T-helper 2 cell treated with Interferon-gamma antibody and Interleukin-4, amounts not matched to agents 100 ng/mL and 5 ng/mL, for 36 hours (primary cell): ENCODE data around the gene OTULINL. TPM values are rescaled to one million over a fixed set of nuclear protein-coding genes. Genes with fewer than 3 reads are reported as not detected.
"Not testable (repeated sequence)": the region's sequence is repeated elsewhere in the genome, so short reads cannot be mapped to it uniquely, and the experiment has no call there.

Experiments used
- intact Hi-C: fragments of 100-400 bp; cut with micrococcal nuclease; formaldehyde crosslinking; loops from one replicate; pipeline ENCODE4 v1.15.1; 2023
- total RNA-seq: library from RNA; stranded (reverse); gene quantifications from 2 replicates; pipeline ENCODE4 v1.2.3, GENCODE V29; 2022

Gene OTULINL
- total RNA-seq, result 36.3 and 40.5 TPM in 2 replicates

DNA sequence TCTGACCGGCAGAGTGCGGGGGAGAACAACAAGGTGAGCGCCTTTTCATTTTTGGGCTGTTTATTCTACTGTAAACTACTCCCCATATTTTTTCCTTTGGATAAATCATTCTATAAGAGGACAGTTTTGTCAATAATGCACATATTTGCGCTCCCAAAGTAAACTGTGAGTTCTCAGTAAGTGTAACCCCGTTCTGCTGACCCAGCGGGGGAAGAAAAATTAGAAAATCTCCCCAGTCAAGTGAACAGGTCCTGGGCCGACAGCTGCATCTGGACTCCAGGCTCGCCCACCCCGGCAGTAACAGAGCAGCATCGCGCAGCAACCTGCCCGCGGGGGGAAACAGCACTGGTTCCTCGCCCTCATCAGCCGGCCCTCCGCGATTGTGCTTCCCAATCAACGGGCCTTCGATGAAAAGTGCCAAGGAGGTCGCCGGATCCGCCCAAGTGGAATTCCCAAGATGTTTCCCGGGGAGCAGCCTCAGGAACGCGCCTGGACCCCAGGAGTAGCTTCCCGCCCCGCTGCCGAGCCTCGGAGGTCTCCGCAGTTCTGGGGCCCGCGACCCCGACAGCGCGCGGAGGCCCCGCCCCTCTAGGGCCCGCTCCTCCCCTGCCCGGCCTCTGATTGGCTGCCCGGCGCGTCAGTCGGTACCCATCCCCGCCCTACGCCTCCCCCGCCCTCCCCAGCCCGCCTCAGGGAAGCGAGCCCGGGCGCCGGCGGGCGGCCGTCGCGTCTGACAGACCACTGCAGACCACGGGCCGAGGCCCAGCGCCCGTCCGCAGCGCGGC is at the start of gene OTULINL:
OTULINL (plus strand) TSS at position 687 of the 785 bp plus-strand sequence. CDS start 103 bp downstream, outside the sequence.
- intact Hi-C loops, result loop anchor here (1.0 to 10.0 kb wide), 4 partner anchors 14 to 1884 kb away; partner anchors contain the start of gene ZNF622

DNA sequence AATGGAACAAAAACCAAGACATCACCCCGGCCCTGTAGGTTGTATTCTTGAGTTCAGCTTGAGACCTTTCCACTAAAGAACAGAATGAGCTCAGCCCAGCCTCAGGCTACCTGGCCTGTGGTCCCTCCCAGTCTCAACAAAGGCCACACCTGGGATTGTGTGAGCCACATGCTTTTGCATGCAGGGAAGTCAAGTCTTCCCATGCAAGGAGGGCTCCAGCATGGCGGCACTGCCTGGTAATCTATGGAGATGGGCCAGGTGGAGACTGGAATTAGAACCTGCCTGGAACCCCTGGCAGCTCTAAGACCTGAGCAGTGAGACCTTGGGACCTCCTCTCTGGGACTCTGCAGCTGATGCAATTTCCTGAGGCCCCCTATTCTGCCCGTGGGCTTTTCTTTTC is 49.4 kb upstream of the OTULINL start:
- intact Hi-C loops, result no loop called here

DNA sequence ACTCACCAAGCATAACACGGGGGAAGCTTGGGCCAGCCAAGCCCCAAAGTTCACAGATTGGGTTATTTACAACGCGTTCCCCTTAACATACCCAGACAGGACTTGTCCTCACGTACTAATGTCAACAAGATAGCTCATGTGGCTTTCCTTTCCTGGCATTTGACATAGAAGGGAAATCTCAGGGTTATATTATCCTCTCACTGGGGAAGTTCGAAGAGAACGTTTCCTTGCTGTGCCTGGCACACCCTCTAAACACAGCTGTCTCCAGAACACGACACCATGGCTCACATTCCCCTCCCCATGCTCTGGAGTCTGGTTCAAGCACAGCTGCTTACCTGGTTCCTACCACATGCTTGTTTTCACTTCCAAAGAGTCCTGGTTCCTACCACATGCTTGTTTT is 46.8 kb upstream of the OTULINL start:
- intact Hi-C loops, result no loop called here

DNA sequence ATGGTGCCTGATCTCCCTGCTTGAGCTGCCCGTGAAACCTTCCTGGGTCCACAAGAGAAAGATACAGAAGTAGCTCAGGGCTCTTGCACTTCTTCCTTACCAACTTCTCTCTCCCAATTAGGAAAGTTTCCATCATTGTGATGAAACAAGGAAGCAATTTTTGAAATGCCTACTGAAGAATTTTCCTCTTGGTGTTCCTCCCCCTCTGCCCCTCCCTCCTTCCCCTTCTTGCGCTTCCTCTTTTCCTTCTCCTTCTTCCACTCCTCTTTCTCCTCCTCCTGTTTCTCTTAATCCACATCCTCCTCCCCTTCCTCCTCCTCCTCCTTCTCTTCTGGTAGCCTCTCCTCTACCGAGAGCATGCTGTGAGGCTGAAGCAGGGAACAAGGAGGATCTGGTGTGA is 36.3 kb upstream of the OTULINL start:
- intact Hi-C loops, result no loop called here

DNA sequence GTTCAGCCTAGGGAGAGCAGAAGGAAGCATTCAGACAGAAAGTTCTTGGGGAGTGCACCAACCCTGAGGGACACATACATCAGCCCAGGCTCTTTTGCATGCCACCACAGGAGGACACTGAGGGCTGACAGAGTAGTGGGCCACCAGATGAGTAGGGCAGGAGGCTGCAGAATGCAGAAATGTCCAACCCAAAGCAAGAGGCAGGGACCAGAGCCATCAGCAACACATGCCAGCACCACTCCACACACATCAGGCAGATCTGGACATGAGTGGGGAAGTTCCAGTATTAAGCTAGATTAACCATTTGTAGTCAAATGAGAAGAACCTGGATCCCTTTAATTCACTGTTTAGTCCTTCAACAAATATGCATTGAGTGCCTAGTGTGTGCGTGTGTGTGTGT is 35.7 kb upstream of the OTULINL start:
- intact Hi-C loops, result no loop called here

DNA sequence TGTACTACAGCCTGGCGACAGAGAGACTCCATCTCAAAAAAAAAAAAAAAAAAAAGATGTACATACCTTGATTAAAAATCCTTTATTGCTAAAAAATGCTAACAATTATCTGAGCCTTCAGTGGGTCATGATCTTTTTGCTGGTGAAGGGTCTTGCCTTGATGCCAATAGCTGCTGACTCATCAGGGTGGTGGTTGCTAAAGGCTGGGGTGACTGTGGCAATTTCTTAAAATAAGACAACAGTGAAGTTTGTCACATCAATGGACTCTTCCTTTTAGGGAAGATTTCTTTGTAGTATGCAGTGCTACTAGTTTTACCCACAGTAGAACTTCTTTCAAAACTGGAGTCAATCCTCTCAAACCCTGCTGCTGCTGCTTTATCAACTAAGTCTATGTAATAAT is 33.9 kb upstream of the OTULINL start:
- intact Hi-C loops, result no loop called here

DNA sequence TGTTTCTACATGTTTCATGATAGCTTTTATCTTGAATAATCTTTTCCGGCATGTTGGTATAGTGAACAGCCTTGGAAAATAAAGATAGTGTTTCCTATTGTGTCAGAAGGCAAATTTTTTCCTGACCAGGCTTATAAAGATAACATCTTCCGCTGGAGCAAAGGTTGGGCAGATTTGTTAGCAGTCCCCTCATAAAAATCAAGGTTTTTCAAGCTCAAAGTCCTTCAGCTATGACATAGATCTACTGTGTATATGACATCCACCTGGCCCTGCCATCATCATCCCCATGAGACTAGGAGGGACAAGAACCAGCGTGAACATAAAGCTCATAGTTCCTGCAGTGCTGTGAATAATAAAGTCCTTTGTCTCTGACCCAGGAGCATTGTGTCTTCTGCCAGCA is 30.4 kb upstream of the OTULINL start:
- intact Hi-C loops, result no loop called here

DNA sequence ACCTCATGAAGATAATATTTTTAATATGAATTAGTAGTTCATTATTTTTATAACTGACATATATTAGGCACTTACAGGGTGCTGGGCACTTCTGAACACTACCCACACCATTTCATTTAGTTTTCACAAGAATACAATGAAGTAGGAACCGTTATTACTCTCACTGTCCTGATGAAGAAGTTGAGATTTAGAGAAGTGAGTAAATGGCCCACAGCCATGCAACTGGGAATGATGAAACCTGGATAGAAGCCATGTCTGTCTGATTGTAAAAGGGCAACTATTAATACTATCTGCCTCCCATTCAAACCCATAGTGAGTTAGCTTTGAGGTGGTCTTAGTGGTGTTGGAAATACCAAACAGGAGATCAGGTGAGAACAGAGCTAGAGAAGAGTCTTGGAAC is 29.6 kb upstream of the OTULINL start:
- intact Hi-C loops, result no loop called here

DNA sequence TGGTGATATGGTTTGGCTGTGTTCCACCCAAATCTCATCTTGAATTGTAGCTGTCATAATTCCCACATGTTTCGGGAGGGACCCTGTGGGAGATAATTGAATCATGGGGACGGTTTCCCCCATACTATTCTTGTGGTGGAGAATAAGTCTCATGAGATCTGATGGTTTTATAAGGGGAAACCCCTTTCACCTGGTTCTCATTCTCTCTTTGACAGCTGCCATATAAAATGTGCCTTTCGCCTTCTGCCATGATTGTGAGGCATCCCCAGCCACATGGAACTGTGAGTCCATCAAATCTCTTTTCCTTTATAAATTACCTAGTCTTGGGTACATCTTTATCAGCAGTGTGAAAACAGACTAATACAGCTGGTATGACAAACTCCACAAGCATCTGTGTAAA is 27.3 kb upstream of the OTULINL start:
- intact Hi-C loops, result not testable (repeated sequence)

DNA sequence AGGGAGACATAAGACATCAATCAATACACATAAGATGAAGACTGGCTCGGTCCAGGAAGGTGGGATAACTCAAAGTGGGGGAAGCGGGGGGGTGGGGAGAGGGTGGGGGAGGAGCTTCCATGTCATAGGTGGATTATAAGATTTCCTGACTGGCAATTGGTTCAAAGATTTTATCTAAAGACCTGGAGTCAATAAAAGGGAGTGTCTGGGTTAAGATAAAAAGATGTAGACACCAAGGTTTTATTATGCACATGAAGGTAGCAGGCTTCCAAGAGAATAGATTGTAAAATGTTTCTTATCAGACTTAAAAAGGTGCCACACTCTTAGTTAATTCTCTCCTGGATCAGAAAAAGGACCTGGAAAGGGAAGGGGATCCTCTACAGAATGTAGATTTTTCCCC is 25.6 kb upstream of the OTULINL start:
- intact Hi-C loops, result no loop called here

DNA sequence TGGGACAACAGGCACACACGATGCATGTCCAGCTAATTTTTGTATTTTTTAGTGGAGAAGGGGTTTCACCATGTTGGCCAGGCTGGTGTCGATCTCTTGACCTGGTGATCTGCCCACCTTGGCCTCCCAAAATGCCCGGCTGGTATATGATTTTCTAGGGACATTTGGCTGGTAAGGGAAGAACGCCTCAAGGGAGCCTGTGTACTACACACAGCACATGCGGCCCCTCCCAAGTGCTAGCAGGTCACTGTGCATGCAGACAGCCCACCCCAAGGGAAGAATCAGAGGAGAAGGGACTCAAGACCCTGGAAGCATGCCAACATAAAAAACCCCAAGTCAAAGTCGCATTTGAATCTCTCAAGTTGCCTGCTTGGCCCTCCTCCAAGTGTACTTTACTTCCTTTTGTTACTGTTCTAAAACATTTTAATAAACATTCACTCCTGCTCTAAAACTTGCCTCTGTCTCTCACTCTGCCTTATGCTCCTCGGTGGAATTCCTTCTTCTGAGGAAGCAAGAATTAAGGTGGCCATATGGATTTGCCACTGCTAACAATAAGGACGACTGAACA is 24.3 kb upstream of the OTULINL start:
- intact Hi-C loops, result no loop called here

DNA sequence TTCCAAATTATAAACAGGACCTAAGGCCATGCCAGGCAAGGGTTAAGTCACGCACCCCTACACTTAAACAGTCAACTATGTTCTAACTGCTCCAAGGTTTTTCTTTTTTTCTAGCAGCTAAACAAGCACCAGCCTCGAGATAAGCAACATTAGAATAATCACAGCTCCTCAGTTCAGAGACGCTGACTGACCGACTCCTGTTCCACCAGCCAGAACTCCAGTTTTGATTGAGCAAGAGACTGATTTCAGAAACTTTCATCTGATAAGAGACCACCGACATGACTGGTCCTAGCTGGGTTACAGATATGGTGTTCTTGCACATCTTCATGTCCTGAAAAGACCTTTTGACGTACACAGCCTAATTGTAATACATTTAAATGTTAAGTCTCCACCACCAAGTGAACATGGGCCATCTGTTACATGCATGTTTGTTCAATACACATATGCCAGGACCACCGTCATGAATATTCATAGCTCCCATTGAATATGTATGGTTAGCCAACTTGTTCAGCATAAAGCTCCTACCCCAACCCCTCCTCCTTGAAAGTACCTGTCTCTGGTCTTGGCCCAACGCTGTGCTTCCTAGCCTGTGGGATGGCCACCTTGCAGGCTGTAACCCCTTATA is 23.7 kb upstream of the OTULINL start:
- intact Hi-C loops, result no loop called here

DNA sequence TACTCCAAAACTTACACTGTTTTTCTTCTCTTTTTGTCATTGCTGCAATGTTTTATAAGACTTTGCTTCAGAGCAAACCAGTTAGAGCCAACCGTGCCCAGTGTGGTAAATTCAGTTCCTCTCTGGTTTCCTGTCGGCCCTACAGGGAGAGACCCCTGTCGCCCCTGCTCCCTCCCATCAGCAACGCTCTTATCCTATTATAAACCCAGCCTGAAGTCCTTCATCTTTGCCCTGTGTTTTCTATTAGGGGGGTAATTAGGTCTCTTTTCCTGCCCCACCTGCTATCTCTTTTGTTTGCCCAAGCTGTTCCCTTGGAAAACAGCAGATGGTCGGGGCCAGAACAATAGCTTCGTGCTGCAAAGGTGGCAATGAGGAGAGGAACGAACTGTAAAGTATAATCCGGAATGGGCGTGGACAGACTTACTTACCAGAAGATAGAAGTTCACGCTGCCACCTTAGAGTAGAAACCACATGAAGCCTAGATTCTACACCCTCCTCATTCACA is 21.4 kb upstream of the OTULINL start:
- intact Hi-C loops, result no loop called here

DNA sequence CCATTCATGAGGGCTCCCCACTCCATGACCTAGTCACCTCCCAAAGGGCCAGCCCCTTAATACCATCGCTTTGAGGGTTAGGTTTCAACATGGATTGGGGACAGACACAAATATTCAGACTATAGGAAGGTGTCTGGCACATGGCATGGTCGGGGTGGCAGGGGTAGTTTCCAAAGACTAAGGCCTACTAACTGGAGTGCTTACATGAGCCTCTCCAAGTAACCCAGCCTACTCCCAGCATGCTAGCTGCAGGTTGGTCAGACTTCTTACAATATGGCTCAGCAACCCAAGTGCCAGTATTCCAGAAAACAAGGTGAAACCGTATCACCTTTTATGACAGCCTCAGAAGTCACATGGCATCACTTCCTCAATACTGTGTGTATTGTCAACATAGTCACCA is 19.9 kb upstream of the OTULINL start:
- intact Hi-C loops, result no loop called here

DNA sequence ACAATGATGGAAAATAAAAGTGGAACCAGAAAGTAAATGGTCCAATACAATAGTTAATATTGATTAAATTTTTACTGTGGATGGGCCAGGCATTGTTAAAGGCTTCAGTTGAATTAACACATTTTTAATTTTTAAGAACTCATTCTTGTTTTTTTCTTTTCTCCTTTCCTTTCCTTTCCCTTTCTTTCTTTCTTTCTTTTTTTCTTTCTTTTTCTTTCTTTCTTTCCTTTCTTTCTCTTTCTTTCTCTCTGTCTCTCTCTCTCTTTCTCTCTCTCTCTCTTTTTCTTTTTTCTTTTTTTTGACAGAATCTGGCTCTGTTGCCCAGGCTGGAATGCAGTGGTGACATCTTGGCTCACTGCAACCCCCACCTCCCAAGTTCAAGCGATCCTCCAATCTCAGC is 13.3 kb upstream of the OTULINL start:
- intact Hi-C loops, result no loop called here

DNA sequence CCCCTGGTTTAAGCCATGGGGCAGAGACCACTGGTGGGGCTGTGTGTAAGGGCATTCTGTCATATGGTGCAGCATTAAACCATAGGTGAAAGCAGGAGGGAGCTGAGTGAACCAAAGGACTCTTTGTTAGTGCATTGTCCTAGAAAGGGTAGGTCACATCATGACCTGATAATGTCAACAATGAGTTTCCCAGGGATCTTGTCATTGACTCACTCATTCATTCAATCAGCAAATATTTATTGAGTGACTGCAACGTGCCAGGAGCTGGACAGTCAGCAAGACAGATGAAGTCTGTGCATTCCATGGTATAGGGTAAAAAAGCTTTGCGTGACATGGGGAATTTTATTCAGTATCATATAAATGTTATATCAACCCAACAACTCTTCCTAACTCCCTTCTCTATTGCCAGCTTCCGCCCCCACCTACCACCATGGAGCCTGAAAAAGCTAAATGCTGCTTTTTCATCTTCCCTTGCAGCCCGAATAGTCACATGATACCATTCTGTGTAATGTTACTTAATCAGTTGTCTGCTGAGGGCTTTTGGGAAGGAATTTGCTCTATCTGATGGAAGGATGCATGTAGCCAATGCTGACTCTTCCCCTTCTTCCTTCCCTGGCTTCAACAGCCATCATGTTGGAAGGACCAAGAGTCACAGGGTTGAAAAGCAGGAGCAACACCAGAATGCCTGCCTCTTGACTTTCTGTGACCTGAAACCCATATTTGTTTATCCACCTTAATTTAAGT is 11.5 kb upstream of the OTULINL start:
- intact Hi-C loops, result no loop called here

DNA sequence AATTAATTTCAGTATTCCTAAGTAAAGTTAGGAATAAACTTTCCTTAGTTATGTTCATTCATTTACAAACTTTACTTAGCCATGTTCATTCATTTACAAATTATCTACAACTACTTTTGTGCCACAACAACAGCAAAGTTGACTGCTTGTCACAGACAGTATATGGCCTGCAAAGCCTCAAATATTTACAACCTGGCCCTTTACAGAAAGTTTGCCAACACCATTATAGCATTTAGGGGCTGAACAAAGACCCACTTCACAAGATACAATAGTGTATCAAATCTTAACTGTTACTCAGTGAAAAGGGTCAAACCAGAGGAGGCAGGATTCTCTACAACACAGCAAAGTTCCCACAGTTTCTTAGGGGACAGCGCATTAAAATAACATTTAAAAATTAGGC is 9.7 kb upstream of the OTULINL start:
- intact Hi-C loops, result no loop called here

DNA sequence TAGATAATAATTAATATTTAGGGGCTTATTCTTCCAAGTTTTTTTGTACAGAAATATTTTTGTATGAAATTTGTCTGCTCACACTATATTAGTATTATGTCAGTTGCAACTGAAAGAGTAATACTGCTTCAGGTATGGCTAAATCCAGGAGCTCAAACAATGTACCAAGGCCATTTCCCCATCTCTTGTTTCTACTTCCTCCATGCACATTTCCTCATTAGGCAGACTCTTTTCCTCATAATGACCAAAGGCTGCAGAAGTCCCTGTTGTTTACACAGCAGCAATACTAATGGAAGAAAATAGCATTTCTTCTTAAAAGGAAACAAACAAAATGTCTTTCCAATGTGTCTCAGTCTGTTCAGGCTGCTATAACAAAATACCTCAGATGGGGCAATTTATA is 9.2 kb upstream of the OTULINL start:
- intact Hi-C loops, result no loop called here

DNA sequence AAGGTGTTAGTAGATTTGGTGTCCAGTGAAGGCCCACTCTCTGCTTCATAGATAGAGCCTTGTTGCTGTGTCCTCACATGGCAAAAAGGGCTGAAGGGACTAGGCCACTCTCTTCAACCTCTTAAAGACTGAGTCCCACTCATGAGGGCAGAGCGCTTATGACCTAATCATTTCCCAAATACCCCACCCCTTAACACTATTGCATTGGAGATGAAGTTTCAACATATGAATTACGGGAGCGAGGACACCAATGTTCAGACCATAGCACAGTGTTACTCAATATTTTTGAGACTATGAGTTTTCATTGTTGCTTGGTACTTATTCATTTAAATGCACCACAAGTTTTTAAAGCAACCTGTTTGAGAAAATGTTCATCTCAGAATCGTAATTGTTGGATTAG is 8.8 kb upstream of the OTULINL start:
- intact Hi-C loops, result no loop called here

DNA sequence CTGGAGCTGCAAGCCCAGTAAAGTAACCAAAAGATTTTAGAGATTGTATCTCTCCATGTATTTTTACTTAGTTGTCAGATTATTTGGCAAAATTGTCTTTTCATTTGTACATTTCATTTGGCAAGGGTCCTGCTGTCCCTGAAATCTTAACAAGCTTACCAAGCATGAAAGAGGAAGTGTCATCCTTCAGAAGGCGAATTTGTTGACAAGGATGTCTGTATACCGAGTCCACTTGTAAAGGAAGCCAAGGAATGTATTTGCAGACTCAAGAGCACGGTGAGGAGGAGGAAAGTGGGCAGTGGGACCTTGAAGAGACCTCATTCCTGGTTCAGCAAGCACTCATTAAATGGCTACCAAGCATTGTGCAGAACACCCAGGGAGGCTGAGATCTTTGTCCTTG is 7.5 kb upstream of the OTULINL start:
- intact Hi-C loops, result no loop called here

DNA sequence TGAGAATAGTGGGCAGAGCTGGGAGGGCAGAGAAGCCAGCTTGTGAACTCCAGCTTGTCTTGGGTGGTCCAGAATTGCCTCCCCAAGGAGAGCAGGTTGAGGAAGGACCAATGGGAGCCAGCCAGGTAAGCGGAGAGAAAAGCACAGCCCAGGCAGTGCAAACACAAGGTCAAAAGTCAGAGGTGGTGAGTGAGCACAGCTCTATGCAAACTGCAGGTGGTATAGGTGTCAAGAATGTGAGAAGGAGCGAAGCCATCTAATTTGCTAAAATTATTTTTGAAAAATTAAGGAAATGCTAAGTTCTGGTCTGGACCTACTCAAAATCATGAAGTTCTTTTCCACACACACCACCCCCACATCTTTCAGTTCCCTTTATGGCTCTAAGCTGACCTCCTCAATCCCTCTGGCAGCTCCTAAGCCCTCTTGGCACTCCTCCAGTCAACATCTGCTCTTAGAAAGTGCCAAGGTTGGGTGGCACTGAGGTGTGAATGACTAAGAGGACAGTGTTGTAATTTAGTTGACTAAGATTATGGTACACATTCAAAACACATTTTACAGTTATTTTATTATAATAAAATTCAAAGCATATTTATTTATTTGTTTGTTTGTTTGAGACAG is 6.6 kb upstream of the OTULINL start:
- intact Hi-C loops, result no loop called here
